NCI-H2196 treated with DMSO at 0.1 percent for 48 hours (cell line): ENCODE results near the gene PLXDC2.

ENCODE experiments used
- DNase-seq: peaks from one replicate; lab custom pipeline; 2025; ENCODE audit not compliant: unreplicated experiment; lab: John Stamatoyannopoulos, UW

The PLXDC2 gene

GRCh38 chr10:20314431-20314830 lies 498.2 kb downstream of the PLXDC2 start:
- no peak for DNase-seq

- no peak for DNase-seq
Measured at GRCh38 chr10:20327954-20328353, 511.7 kb downstream of the PLXDC2 start.

DNA sequence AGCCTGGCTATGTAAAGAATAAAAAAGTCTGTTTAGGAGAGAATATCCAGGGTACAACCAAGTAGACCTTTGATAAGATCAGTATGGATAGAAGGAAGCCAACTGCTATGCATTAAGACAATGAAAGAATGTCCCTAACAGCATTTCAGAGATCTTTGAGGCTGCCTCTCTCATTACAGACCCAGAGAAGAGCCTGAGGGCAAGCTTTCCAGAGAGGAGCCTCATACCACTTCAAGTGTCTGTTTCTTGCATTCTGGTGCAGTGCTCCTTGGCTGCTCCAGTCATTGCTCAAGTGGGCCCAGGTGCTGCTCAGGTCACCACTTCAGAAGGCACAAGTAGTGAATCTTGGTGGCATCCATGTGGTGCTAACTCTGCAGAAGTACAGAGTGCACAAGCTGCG lies 514.0 kb downstream of the PLXDC2 start:
- DNase-seq, result no peak

DNA sequence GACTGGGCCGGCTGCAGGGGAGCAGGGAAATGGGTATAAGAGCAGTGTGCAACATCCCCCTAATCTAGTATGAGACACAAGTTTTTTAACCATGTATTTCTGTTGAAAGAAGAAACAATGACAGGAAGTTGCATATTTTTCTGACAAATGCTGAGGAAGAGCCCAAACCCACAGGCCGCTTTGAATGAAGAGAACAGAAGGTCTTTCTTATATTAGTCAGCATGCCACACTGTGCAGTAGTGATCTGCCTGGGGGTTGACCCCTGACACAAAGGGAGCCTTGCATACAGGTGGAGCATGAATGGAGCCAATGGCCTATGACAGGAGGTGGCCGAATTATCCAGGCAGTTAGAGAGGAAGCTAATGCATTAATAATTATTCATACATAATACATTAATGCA lies 518.3 kb downstream of the PLXDC2 start:
- DNase-seq, result no peak
